Activated CD4-positive, alpha-beta T cell treated with anti-CD3 and anti-CD28 coated beads, Interleukin-2, Interleukin-6, amounts not matched to agents 100 ng/mL and 50 ng/mL, durations not matched to agents 16 hours and 8 hours (primary cell): ENCODE measurements around the gene C21orf58.
"Not testable (repeated sequence)": the region's sequence is repeated elsewhere in the genome, so short reads cannot be mapped to it uniquely, and the experiment has no call there.

Experiments used
- DNase-seq: peaks from one replicate; pipeline ENCODE4 v3.0.0-alpha.2; 2020

Gene C21orf58

GRCh38 chr21:46323710-46324389 is at the start of gene C21orf58, which contains the start of gene PCNT:
Gene C21orf58, minus strand, starts transcription at chr21:46323870. Its CDS starts 1,132 bp downstream, at chr21:46322738.
Gene PCNT, plus strand, starts transcription at chr21:46324156. Its CDS starts 73 bp downstream, at chr21:46324229.
- DNase-seq = peak; percentile 99

- DNase-seq = not testable (repeated sequence)
Observed at GRCh38 chr21:46372947-46373346, 49.3 kb upstream of the C21orf58 start.

- no peak for DNase-seq
Observed at GRCh38 chr21:46372014-46372485, 48.4 kb upstream of the C21orf58 start.

- peak; percentile 7 for DNase-seq
Observed at GRCh38 chr21:46371204-46372013, 47.7 kb upstream of the C21orf58 start.

GRCh38 chr21:46369520-46370235 is 46.0 kb upstream of the C21orf58 start:
- peak; percentile 8 for DNase-seq

- DNase-seq = peak; percentile 75
Observed at GRCh38 chr21:46368533-46369285, 45.0 kb upstream of the C21orf58 start.

GRCh38 chr21:46366966-46367365 is 43.3 kb upstream of the C21orf58 start:
- DNase-seq = no peak

- no peak for DNase-seq
Observed at GRCh38 chr21:46366561-46366960, 42.9 kb upstream of the C21orf58 start.

- DNase-seq = no peak
Observed at GRCh38 chr21:46366091-46366490, 42.4 kb upstream of the C21orf58 start.

- DNase-seq = no peak
Observed at GRCh38 chr21:46363698-46364097, 40.0 kb upstream of the C21orf58 start.

GRCh38 chr21:46362946-46363345 is 39.3 kb upstream of the C21orf58 start:
- DNase-seq = no peak

GRCh38 chr21:46361935-46362334 is 38.3 kb upstream of the C21orf58 start:
- DNase-seq = no peak

- no peak for DNase-seq
Observed at GRCh38 chr21:46361176-46361575, 37.5 kb upstream of the C21orf58 start.

- no peak for DNase-seq
Observed at GRCh38 chr21:46357684-46358425, 34.2 kb upstream of the C21orf58 start.

GRCh38 chr21:46357335-46357604 is 33.6 kb upstream of the C21orf58 start:
- DNase-seq = no peak

- no peak for DNase-seq
Observed at GRCh38 chr21:46356494-46357334, 33.0 kb upstream of the C21orf58 start.

GRCh38 chr21:46356005-46356338 is 32.3 kb upstream of the C21orf58 start:
- DNase-seq = no peak

- no peak for DNase-seq
Observed at GRCh38 chr21:46355161-46356004, 31.7 kb upstream of the C21orf58 start.

- no peak for DNase-seq
Observed at GRCh38 chr21:46354518-46354917, 30.8 kb upstream of the C21orf58 start.

GRCh38 chr21:46354046-46354445 is 30.4 kb upstream of the C21orf58 start:
- no peak for DNase-seq
